H1 (cell line): ENCODE measurements around the gene GJD2. TPM values are rescaled to one million over a fixed set of nuclear protein-coding genes. Genes with fewer than 3 reads are reported as not detected.

Source experiments
- CTCF ChIA-PET: fragments of 300-600 bp; sonication (Branson Sonifier 250); formaldehyde crosslinking; loops from one replicate; lab custom pipeline; 2021; ENCODE audit not compliant: partially characterized antibody; lab: Charles Lee
- POLR2A ChIA-PET: fragments of 300-600 bp; sonication (Branson Sonifier 250); formaldehyde crosslinking; loops from one replicate; lab custom pipeline; 2021; ENCODE audit warnings: inconsistent platforms; ENCODE audit not compliant: partially characterized antibody; lab: Charles Lee
- DNase-seq, 2 experiments: peaks; one replicate each; pipeline versions ENCODE4 v3.0.0 to v3.0.0-alpha.2; 2010 to 2022; ENCODE audit warnings: low spot score in 2 of 2, low read depth in 1 of 2, mixed read lengths in 1 of 2
- FAIRE-seq: peaks from 2 replicates; lab custom pipeline; 2011; peaks lifted over from hg19 to GRCh38; lab: Jason Lieb, UNC
- H2AFZ ChIP-seq: 2 replicates; pipeline ENCODE4 v1.8.1; 2012; ENCODE audit warnings: low read length, inconsistent platforms
- H2AK5ac ChIP-seq: 2 replicates; pipeline ENCODE4 v1.6.1; 2013; ENCODE audit warnings: low read depth, low read length
- H2BK120ac ChIP-seq: replicated peaks from 2 replicates; pipeline ENCODE3; 2013; ENCODE audit warnings: low read depth, low read length, inconsistent platforms
- H2BK12ac ChIP-seq: 2 replicates; pipeline ENCODE4 v1.6.1; 2013; ENCODE audit warnings: low read depth, low read length
- H2BK15ac ChIP-seq: 2 replicates; pipeline ENCODE4 v1.6.1; 2013; ENCODE audit warnings: low read length
- H2BK20ac ChIP-seq: 2 replicates; pipeline ENCODE4 v1.6.1; 2013; ENCODE audit warnings: low read length
- H2BK5ac ChIP-seq: 2 replicates; pipeline ENCODE4 v1.6.1; 2013; ENCODE audit warnings: low read depth, low read length
- H3K14ac ChIP-seq: 2 replicates; pipeline ENCODE4 v1.6.1; 2013; ENCODE audit warnings: inconsistent platforms; ENCODE audit not compliant: insufficient read length
- H3K18ac ChIP-seq: 2 replicates; pipeline ENCODE4 v1.6.1; 2013; ENCODE audit warnings: low read length; ENCODE audit errors: extremely low read depth
- H3K23ac ChIP-seq: 2 replicates; pipeline ENCODE4 v1.6.1; 2013; ENCODE audit warnings: inconsistent platforms; ENCODE audit not compliant: insufficient read length
- H3K23me2 ChIP-seq: 2 replicates; pipeline ENCODE4 v1.6.1; 2013; ENCODE audit warnings: low read depth, low read length
- H3K27ac ChIP-seq: 2 replicates; pipeline ENCODE4 v1.6.1; 2011; ENCODE audit warnings: low read depth, low read length, inconsistent platforms
- H3K27me3 ChIP-seq, 4 experiments: replicated peaks in 1 of 4; 1 replicate in 1 of 4; 2 replicates in 3 of 4; pipeline versions ENCODE4 v1.6.1 to v1.8.1; 2011 to 2013; ENCODE audit warnings: low read length in 3 of 4, mild to moderate bottlenecking in 3 of 4, inconsistent platforms in 2 of 4, mixed read lengths in 2 of 4, moderate library complexity in 1 of 4; ENCODE audit not compliant: control insufficient read depth in 3 of 4, insufficient read depth in 3 of 4; ENCODE audit errors: extremely low read depth in 1 of 4
- H3K36me3 ChIP-seq, 4 experiments: 2 replicates each; pipeline versions ENCODE4 v1.6.1 to v1.8.1; 2011 to 2013; ENCODE audit warnings: mild to moderate bottlenecking in 4 of 4, low read length in 3 of 4, moderate library complexity in 2 of 4, control low read depth in 1 of 4, inconsistent platforms in 1 of 4; ENCODE audit not compliant: insufficient read depth in 4 of 4, control insufficient read depth in 2 of 4
- H3K4ac ChIP-seq: replicated peaks from 2 replicates; pipeline ENCODE3; 2013; ENCODE audit warnings: low read length, low read depth, mixed read lengths, inconsistent platforms; ENCODE audit not compliant: insufficient read length
- H3K4me1 ChIP-seq, 4 experiments: replicated peaks in 1 of 4; 1 replicate in 1 of 4; 2 replicates in 3 of 4; pipeline versions ENCODE4 v1.6.1 to v1.8.1; 2011 to 2013; ENCODE audit warnings: low read length in 3 of 4, inconsistent platforms in 2 of 4, mixed read lengths in 1 of 4; ENCODE audit not compliant: insufficient read depth in 4 of 4, control insufficient read depth in 3 of 4
- H3K4me2 ChIP-seq, 2 experiments: 2 replicates each; pipeline versions ENCODE4 v1.6.1 to v1.8.1; 2011 to 2013; ENCODE audit warnings: low read depth in 2 of 2, low read length in 2 of 2, control low read depth in 1 of 2, inconsistent platforms in 1 of 2, mild to moderate bottlenecking in 1 of 2; ENCODE audit not compliant: insufficient read depth in 1 of 2
- H3K4me3 ChIP-seq, 4 experiments: fragments of 200-600, 300-600 bp in 1 of 4; sonication (generic), shearing (Covaris generic), sonication (Bioruptor Twin) in 1 of 4; 2 replicates each; pipeline versions ENCODE4 v1.5.1 to v1.8.1; 2011 to 2016; ENCODE audit warnings: low read length in 4 of 4, low read depth in 3 of 4, control low read depth in 2 of 4, inconsistent platforms in 2 of 4, mild to moderate bottlenecking in 2 of 4, mixed read lengths in 1 of 4, moderate library complexity in 1 of 4; ENCODE audit not compliant: insufficient read depth in 2 of 4; ENCODE audit errors: extremely low read depth in 1 of 4
- H3K56ac ChIP-seq: replicated peaks from 2 replicates; pipeline ENCODE3; 2013; ENCODE audit warnings: low read depth, mild to moderate bottlenecking, mixed read lengths, low read length, inconsistent platforms; ENCODE audit not compliant: insufficient read length
- H3K79me1 ChIP-seq: 2 replicates; pipeline ENCODE4 v1.6.1; 2013; ENCODE audit warnings: low read depth, low read length, control low read depth
- H3K79me2 ChIP-seq, 2 experiments: 2 replicates each; pipeline versions ENCODE4 v1.6.1 to v1.8.1; 2012 to 2013; ENCODE audit warnings: low read length in 2 of 2, mild to moderate bottlenecking in 2 of 2, inconsistent platforms in 1 of 2; ENCODE audit not compliant: insufficient read depth in 2 of 2, control insufficient read depth in 1 of 2
- H3K9ac ChIP-seq, 4 experiments: replicated peaks in 1 of 4; 1 replicate in 1 of 4; 2 replicates in 3 of 4; pipeline versions ENCODE4 v1.6.1 to v1.8.1; 2011 to 2013; ENCODE audit warnings: low read depth in 3 of 4, low read length in 3 of 4, control low read depth in 2 of 4, mild to moderate bottlenecking in 2 of 4, moderate library complexity in 2 of 4, inconsistent platforms in 1 of 4; ENCODE audit errors: extremely low read depth in 1 of 4
- H3K9me3 ChIP-seq, 2 experiments: 2 replicates each; pipeline versions ENCODE4 v1.6.1 to v1.8.1; 2012 to 2013; ENCODE audit warnings: mild to moderate bottlenecking in 2 of 2, moderate library complexity in 2 of 2, control low read depth in 1 of 2, inconsistent platforms in 1 of 2, low read depth in 1 of 2, low read length in 1 of 2, mixed read lengths in 1 of 2; ENCODE audit not compliant: insufficient read depth in 2 of 2
- H4K20me1 ChIP-seq, 2 experiments: replicated peaks in 1 of 2; 2 replicates each; pipeline versions ENCODE3 to v1.8.1; 2011 to 2013; ENCODE audit warnings: inconsistent platforms in 2 of 2, low read length in 2 of 2, mild to moderate bottlenecking in 1 of 2; ENCODE audit not compliant: insufficient read depth in 2 of 2, control insufficient read depth in 1 of 2
- H4K5ac ChIP-seq: 2 replicates; pipeline ENCODE4 v1.6.1; 2013; ENCODE audit warnings: low read length, low read depth, mixed read lengths, inconsistent platforms; ENCODE audit not compliant: insufficient read length
- H4K8ac ChIP-seq: 2 replicates; pipeline ENCODE4 v1.8.0; 2013; ENCODE audit warnings: mild to moderate bottlenecking, moderate library complexity, low read length, inconsistent platforms; ENCODE audit not compliant: insufficient read depth; ENCODE audit errors: extremely low read depth
- H4K91ac ChIP-seq: replicated peaks from 2 replicates; pipeline ENCODE3; 2013; ENCODE audit warnings: low read length, mixed read lengths, inconsistent platforms; ENCODE audit not compliant: insufficient read length
- ATF2 ChIP-seq: IDR thresholded peaks from 2 replicates; pipeline ENCODE4 v1.6.1; 2012; ENCODE audit warnings: low read length, inconsistent platforms
- EP300 ChIP-seq, 2 experiments: IDR thresholded peaks; 1 replicate in 1 of 2; 2 replicates in 1 of 2; pipeline ENCODE4 v1.6.1; 2011 to 2012; ENCODE audit warnings: low read depth in 2 of 2, low read length in 2 of 2, mild to moderate bottlenecking in 2 of 2, borderline replicate concordance in 1 of 2, inconsistent platforms in 1 of 2, moderate library complexity in 1 of 2
- MAFK ChIP-seq: IDR thresholded peaks from 2 replicates; pipeline ENCODE4 v1.6.1; 2012; ENCODE audit warnings: low read depth, mild to moderate bottlenecking, improper control_type of control experiment, low read length
- NANOG ChIP-seq: IDR thresholded peaks from 2 replicates; pipeline ENCODE4 v1.6.1; 2011; ENCODE audit warnings: low read length, low read depth, mild to moderate bottlenecking, inconsistent platforms; ENCODE audit not compliant: insufficient read depth, poor library complexity, severe bottlenecking
- NRF1 ChIP-seq: IDR thresholded peaks from 2 replicates; pipeline ENCODE4 v1.6.1; 2011; ENCODE audit warnings: mild to moderate bottlenecking, low read depth, low read length, improper control_type of control experiment
- RNF2 ChIP-seq: fragments of 200-900, 300-1000 bp; sonication (generic); IDR thresholded peaks from 2 replicates; pipeline ENCODE4 v1.7.1; 2016; ENCODE audit warnings: borderline replicate concordance, low read depth, mild to moderate bottlenecking, antibody characterized with exemption, low read length; ENCODE audit not compliant: poor library complexity, severe bottlenecking; ENCODE audit errors: missing control alignments
- TEAD4 ChIP-seq: IDR thresholded peaks from 2 replicates; pipeline ENCODE4 v1.6.1; 2012; ENCODE audit warnings: low read depth, low read length, inconsistent platforms, mixed read lengths
- USF2 ChIP-seq: IDR thresholded peaks from 2 replicates; pipeline ENCODE4 v1.6.1; 2011; ENCODE audit warnings: low read length, improper control_type of control experiment
- ZNF274 ChIP-seq: IDR thresholded peaks from 2 replicates; pipeline ENCODE4 v1.7.0; 2012; ENCODE audit warnings: low read length, borderline replicate concordance; ENCODE audit errors: extremely low read depth
- WGBS, 2 experiments: shearing (Covaris generic) in 1 of 2; methylation state at CpG; one replicate each; pipeline versions ENCODE4 v1.1.6 to v1.1.7; 2013 to 2015; ENCODE audit warnings: low lambda C conversion rate in 2 of 2, mixed read lengths in 2 of 2, inconsistent platforms in 1 of 2, low coverage in 1 of 2, missing lambda C conversion rate in 1 of 2; ENCODE audit not compliant: insufficient replicate concordance in 2 of 2, insufficient coverage in 1 of 2, insufficient read length in 1 of 2; ENCODE audit errors: extremely low coverage in 1 of 2, missing lambda C conversion rate in 1 of 2; 5-methylcytosine and 5-hydroxymethylcytosine counted together
- polyA plus RNA-seq, 7 experiments: library from polyadenylated mRNA; depleted of rRNA in 3 of 7; stranded (reverse) in 5 of 7; unstranded in 2 of 7; fragments of >200 nt in 5 of 7; fragments of 200-250 nt in 2 of 7; gene quantifications; 1 replicate in 5 of 7; 2 replicates in 1 of 7; 4 replicates in 1 of 7; pipeline versions ENCODE4 v1.2.1 to v1.2.3, GENCODE V29; 2011 to 2013; ENCODE audit warnings: missing spikeins in 2 of 7, mixed read lengths in 2 of 7
- total RNA-seq: library from RNA; stranded (reverse); fragmentation: NEBNext Ultra II Directional; extraction: Animal tissue kit (Norgen Biotek cat#: 25700); gene quantifications from 2 replicates; pipeline ENCODE4 v1.2.1, GENCODE V29; 2021

Gene GJD2
- total and polyA plus RNA-seq, 2 of the 8 experiments (the other 6 are each of a cell fraction or from before 2014, with no cell fraction given) = 0.39 to 0.54 TPM

DNA sequence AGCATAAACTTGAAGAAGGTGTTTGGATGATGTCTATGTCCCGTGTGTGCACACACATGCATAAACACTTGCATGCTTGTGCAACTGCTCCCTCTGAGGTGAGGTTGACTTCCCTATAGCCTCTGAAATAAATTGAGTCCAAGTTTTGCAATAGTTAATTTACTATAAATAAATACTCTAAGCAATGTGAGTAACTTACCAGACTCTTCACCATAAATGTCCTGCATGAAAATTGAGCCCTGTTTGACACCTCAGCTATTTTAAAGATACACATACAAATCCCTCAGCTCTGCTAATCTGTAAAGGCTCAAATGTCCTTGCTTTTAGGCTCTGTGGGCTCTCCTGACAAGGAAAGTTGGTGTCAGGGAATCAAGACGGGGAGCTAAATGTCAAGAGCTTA, 37.1 kb downstream of the GJD2 start:
- H2BK120ac ChIP-seq = no peak overlapping the region
- ChIA-PET CTCF (interaction anchor here (1.5 to 4.0 kb wide), 2 partner anchors 9 to 69 kb away, joined by 3 to 25 read pairs; no protein-coding TSS in a partner anchor), POLR2A (no interaction called here)
- H3K14ac ChIP-seq = no peak overlapping the region
- DNase-seq (no peak), FAIRE-seq (no peak)
- no peak overlapping the region for H4K5ac ChIP-seq
- no peak overlapping the region for H3K23ac ChIP-seq
- H3K9me3 ChIP-seq = no peaks in the 10 kb centered on the region
- H3K4ac ChIP-seq = no peak overlapping the region
- H3K27ac ChIP-seq = no peak overlapping the region
- H3K23me2 ChIP-seq = no peaks in the 10 kb centered on the region
- H4K91ac ChIP-seq = no peak overlapping the region
- no peak overlapping the region for H3K4me3 ChIP-seq
- peaks cover 0 to 1% (median 0%) of the 10 kb centered on the region in 4 experiments; a peak in 1 of 7 replicates for H3K27me3 ChIP-seq
- H3K9ac ChIP-seq = no peak overlapping the region
- no peak overlapping the region for H2AFZ ChIP-seq
- no peak overlapping the region for H3K18ac ChIP-seq
- 71% methylated on average over 2 of the region's 2 CpGs; no CpG with 5 or more reads in 1 of the 2 experiments for WGBS, 2 experiments
- no peak overlapping the region for H4K8ac ChIP-seq
- no peaks in the 10 kb centered on the region for H3K79me2 ChIP-seq
- H2BK20ac ChIP-seq = no peak overlapping the region
- no peak overlapping the region for H3K56ac ChIP-seq
- no peak overlapping the region for H2AK5ac ChIP-seq
- H3K36me3 ChIP-seq = no peaks in the 10 kb centered on the region
- H2BK5ac ChIP-seq = no peak overlapping the region
- no peak overlapping the region for H3K4me2 ChIP-seq
- no peak overlapping the region for H2BK12ac ChIP-seq
- peaks cover 0 to 6% (median 1%) of the 10 kb centered on the region in 4 experiments; a peak in 3 of 7 replicates for H3K4me1 ChIP-seq
- no peaks in the 10 kb centered on the region for H3K79me1 ChIP-seq
- H2BK15ac ChIP-seq = no peak overlapping the region
- no peaks in the 10 kb centered on the region for H4K20me1 ChIP-seq
- no peak for TF ChIP-seq RNF2
- TF ChIP-seq EP300 (IDR thresholded peaks at IDR 0.05; ENCODE audit: borderline replicate concordance in 1 of 2, low read depth in 2 of 2, low read length in 2 of 2) = no peak
- no peak for TF ChIP-seq NRF1
- no peak for TF ChIP-seq USF2
- TF ChIP-seq TEAD4 = no peak
- no peak for TF ChIP-seq ZNF274
- no peak for TF ChIP-seq MAFK
- no peak for TF ChIP-seq NANOG
- TF ChIP-seq ATF2 = no peak
